Activated B cell treated with CpG ODN at 0.5 μM for 24 hours (primary cell): ENCODE results near the gene GALNT10. TPM values are rescaled to one million over a fixed set of nuclear protein-coding genes. Genes with fewer than 3 reads are reported as not detected.
A peak's percentile ranks its signal among the peaks of the same experiment; 100 is the strongest.

Experiments
- ATAC-seq: fragments of 200-7000 bp; cut with Tn5 transposase; one replicate; pipeline ENCODE4 v1.10.0; 2021; ENCODE audit warnings: low read depth, mild to moderate bottlenecking, moderate library complexity
- CTCF ChIA-PET: fragments of 350-600 bp; sonication (Branson Sonifier 250); formaldehyde crosslinking; loops from one replicate; lab custom pipeline; 2021; ENCODE audit warnings: antibody characterized with exemption; lab: Charles Lee
- POLR2A ChIA-PET: fragments of 350-600 bp; sonication (Branson Sonifier 250); formaldehyde crosslinking; loops from one replicate; lab custom pipeline; 2021; ENCODE audit warnings: antibody characterized with exemption; lab: Charles Lee
- DNase-seq: peaks from one replicate; pipeline ENCODE4 v3.0.0; 2022
- H3K27ac Mint-ChIP-seq: one replicate; pipeline ENCODE4 v1.8.0; 2020; ENCODE audit warnings: mixed read lengths
- H3K27me3 Mint-ChIP-seq: one replicate; pipeline ENCODE4 v1.8.0; 2021; ENCODE audit warnings: mixed read lengths
- H3K36me3 Mint-ChIP-seq: one replicate; pipeline ENCODE4 v1.8.0; 2021; ENCODE audit warnings: low read depth, mixed read lengths
- H3K4me1 Mint-ChIP-seq: one replicate; pipeline ENCODE4 v1.8.0; 2021; ENCODE audit warnings: mixed read lengths
- H3K4me3 Mint-ChIP-seq: one replicate; pipeline ENCODE4 v1.8.0; 2020; ENCODE audit warnings: mild to moderate bottlenecking, mixed read lengths
- H3K9me3 Mint-ChIP-seq: one replicate; pipeline ENCODE4 v1.8.0; 2020; ENCODE audit warnings: mixed read lengths
- intact Hi-C: fragments of 100-400 bp; cut with micrococcal nuclease; formaldehyde crosslinking; loops from one replicate; pipeline ENCODE4 v1.15.1; 2024
- total RNA-seq: library from RNA; stranded (reverse); gene quantifications from 2 replicates; pipeline ENCODE4 v1.2.3, GENCODE V29; 2022
- TF ChIP-seq, protein P1 (sequence below): fragments of 200-600 bp; IDR thresholded peaks from one replicate; pipeline ENCODE4 v1.8.0; 2022; ENCODE audit warnings: antibody characterized with exemption, mild to moderate bottlenecking

GALNT10 gene
- total RNA-seq, 1 donor from 2014 or later, result 41.5 TPM

DNA sequence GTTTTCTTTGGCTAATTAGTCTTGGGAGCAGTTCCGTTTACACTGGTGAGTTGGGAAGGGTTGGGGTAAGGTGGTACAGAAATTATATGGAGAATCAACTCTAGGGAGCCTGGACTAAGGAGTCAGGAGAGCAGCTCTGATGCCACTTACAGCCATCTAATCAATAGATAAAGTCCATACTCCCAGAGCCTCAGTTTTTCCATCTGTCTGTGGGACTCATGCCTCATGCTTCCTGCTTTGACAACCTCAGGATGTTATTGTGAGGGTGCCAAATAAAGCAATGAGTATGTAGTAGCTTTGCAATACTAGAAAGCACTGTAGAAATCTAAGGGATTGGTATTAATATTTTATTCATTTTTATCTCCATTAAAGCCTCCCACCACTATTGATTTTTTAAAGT lies 105.0 kb downstream of the GALNT10 start:
- no peaks in the 10 kb centered on the region for H3K9me3 Mint-ChIP-seq
- POLR2A ChIA-PET, result no interaction called here
- H3K27me3 Mint-ChIP-seq, result no peaks in the 10 kb centered on the region
- intact Hi-C loops, result no loop called here
- H3K4me1 Mint-ChIP-seq, result peaks cover 24% of the 10 kb centered on the region
- peaks cover 62% of the 10 kb centered on the region for H3K36me3 Mint-ChIP-seq
- no peak overlapping the region for H3K4me3 Mint-ChIP-seq
- TF ChIP-seq, protein P1, sequence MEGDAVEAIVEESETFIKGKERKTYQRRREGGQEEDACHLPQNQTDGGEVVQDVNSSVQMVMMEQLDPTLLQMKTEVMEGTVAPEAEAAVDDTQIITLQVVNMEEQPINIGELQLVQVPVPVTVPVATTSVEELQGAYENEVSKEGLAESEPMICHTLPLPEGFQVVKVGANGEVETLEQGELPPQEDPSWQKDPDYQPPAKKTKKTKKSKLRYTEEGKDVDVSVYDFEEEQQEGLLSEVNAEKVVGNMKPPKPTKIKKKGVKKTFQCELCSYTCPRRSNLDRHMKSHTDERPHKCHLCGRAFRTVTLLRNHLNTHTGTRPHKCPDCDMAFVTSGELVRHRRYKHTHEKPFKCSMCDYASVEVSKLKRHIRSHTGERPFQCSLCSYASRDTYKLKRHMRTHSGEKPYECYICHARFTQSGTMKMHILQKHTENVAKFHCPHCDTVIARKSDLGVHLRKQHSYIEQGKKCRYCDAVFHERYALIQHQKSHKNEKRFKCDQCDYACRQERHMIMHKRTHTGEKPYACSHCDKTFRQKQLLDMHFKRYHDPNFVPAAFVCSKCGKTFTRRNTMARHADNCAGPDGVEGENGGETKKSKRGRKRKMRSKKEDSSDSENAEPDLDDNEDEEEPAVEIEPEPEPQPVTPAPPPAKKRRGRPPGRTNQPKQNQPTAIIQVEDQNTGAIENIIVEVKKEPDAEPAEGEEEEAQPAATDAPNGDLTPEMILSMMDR, result no peak
- DNase-seq (no peak), ATAC-seq (no peak)
- no peak overlapping the region for H3K27ac Mint-ChIP-seq
- CTCF ChIA-PET, result no interaction called here

DNA sequence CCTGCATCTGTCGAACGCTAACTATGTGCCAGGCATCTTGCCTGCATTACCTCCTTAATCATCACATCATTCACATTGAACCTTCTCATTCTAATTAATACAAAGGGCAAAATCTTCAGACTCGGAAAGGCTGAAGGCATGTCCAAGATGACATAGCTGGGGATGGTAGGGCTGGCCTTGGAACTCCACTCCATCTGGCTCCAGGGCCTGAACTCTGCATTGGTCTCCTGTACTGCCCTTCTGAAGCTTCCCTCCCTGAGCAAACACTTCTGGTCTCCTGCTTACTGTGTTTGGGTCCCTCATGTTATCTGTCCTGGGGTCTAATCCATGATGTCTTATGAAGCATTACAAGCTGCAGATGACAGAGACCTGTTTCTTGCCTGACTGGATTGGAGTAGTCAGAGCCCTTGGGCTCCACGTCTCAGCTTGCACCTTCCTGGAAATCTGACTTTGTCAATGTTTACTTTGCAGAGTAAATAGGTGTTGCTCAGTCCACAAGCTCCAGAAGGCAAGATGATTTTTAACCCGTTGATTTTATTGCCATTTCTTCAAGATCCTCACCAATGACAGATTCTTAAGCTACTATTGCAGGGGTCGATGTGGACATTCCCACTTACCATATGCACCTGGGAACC lies 106.1 kb downstream of the GALNT10 start:
- DNase-seq, result no peak
- no peak overlapping the region for H3K4me3 Mint-ChIP-seq
- H3K9me3 Mint-ChIP-seq, result no peaks in the 10 kb centered on the region
- ATAC-seq, result no peak
- H3K36me3 Mint-ChIP-seq, result peaks cover 61% of the 10 kb centered on the region
- peaks cover 25% of the 10 kb centered on the region for H3K4me1 Mint-ChIP-seq
- ChIA-PET CTCF (no interaction called here), POLR2A (interaction anchor here (1.3 kb wide), 1 partner anchor 12 kb away, joined by 5 read pairs; no protein-coding TSS in a partner anchor)
- peak overlapping the region; percentile 32 for H3K27ac Mint-ChIP-seq
- TF ChIP-seq, protein P1, result no peak
- intact Hi-C loops, result no loop called here
- no peaks in the 10 kb centered on the region for H3K27me3 Mint-ChIP-seq

DNA sequence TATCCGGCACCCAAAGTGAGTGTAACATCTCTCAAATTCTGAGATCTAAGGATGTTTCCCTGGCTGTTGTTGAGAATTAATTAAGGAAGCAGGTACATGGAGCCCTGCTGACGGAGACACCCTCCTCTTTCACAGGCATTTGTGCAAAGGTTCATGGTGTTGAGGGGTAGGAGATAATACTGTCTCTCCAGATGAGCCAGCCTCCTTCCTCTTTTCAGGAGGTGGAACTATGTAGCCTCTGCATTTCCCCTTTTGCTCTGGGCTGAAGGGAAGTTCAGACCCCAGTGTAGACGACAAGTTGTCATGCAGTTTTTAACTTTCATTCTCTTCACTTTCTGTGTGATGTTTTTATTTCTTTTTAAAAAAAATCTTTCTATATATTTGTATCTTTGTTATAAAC lies 107.5 kb downstream of the GALNT10 start:
- peaks cover 67% of the 10 kb centered on the region for H3K36me3 Mint-ChIP-seq
- POLR2A ChIA-PET, result no interaction called here
- H3K27ac Mint-ChIP-seq, result peak overlapping the region; percentile 47
- H3K4me3 Mint-ChIP-seq, result no peak overlapping the region
- peaks cover 25% of the 10 kb centered on the region for H3K4me1 Mint-ChIP-seq
- TF ChIP-seq, protein P1, result no peak
- ATAC-seq, result peak; percentile 75
- H3K9me3 Mint-ChIP-seq, result no peaks in the 10 kb centered on the region
- intact Hi-C loops, result no loop called here
- CTCF ChIA-PET, result no interaction called here
- H3K27me3 Mint-ChIP-seq, result no peaks in the 10 kb centered on the region
- no peak for DNase-seq

GRCh38 chr5:154300207-154300883 lies 109.8 kb downstream of the GALNT10 start:
- H3K27ac Mint-ChIP-seq, result no peak overlapping the region
- peaks cover 4% of the 10 kb centered on the region for H3K9me3 Mint-ChIP-seq

DNA sequence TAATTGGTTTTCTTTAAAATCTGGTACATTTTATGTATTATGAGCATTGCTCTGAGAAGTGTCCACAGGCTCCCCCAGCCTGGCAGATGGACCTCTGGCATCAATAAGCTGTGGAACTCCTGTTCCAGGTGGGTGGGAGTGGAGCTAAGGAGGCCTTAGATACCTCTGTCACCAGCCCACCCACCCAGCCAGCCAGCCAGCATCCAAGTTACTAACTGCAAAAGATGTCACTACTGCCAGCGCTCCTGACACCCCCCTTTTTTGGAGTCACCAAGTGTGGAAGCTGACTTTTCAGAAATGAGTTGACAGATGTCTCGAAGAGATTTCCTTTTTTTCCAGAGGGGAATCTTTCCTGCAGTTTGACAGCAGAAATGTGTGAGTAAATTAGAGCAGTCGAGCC lies 111.2 kb downstream of the GALNT10 start:
- ChIA-PET POLR2A (no interaction called here), CTCF (no interaction called here)
- intact Hi-C loops, result no loop called here
- ATAC-seq (no peak), DNase-seq (no peak)
- Mint-ChIP-seq H3K4me1 (peaks cover 25% of the 10 kb centered on the region), H3K27me3 (no peaks in the 10 kb centered on the region), H3K27ac (no peak overlapping the region), H3K4me3 (no peak overlapping the region), H3K36me3 (peaks cover 66% of the 10 kb centered on the region), H3K9me3 (peaks cover 4% of the 10 kb centered on the region)
- TF ChIP-seq, protein P1, result no peak

More at GRCh38 chr5:154300207-154300883, 109.8 kb downstream of the GALNT10 start:
- no peaks in the 10 kb centered on the region for H3K27me3 Mint-ChIP-seq
- TF ChIP-seq, protein P1, result no peak
- CTCF ChIA-PET, result no interaction called here
- intact Hi-C loops, result no loop called here
- peaks cover 25% of the 10 kb centered on the region for H3K4me1 Mint-ChIP-seq
- H3K36me3 Mint-ChIP-seq, result peaks cover 71% of the 10 kb centered on the region
- DNase-seq, result no peak
- no peak for ATAC-seq
- H3K4me3 Mint-ChIP-seq, result no peak overlapping the region
- POLR2A ChIA-PET, result interaction anchor here (0.6 kb wide), 1 partner anchor 51 kb away, joined by 3 read pairs; no protein-coding TSS in a partner anchor
